Body of pancreas (tissue), 4 donors: Measurements from ENCODE around the gene ZFR2. TPM values are rescaled to one million over a fixed set of nuclear protein-coding genes. Genes with fewer than 3 reads are reported as not detected.
"Not testable (repeated sequence)": the region's sequence is repeated elsewhere in the genome, so short reads cannot be mapped to it uniquely, and the experiment has no call there.

Source experiments
- ATAC-seq: fragments of 150-250 bp; one replicate; pipeline ENCODE4 v1.9.1; 2016
- DNase-seq, 4 donors: peaks; one replicate each; pipeline ENCODE4 v3.0.0-alpha.2; 2019
- H3K27ac ChIP-seq, 4 donors: fragments of 200-600 bp; sonication (generic); 1 replicate in 3 of 4; 2 replicates in 1 of 4; pipeline versions ENCODE4 v1.5.1 to v1.6.1; 2016 to 2019; ENCODE audit warnings: mild to moderate bottlenecking in 1 of 4, mixed read lengths in 1 of 4, moderate library complexity in 1 of 4
- H3K27me3 ChIP-seq, 2 donors: fragments of 200-600 bp; sonication (generic); one replicate each; pipeline ENCODE4 v1.6.0; 2016; ENCODE audit warnings: mild to moderate bottlenecking in 1 of 2
- H3K36me3 ChIP-seq, 2 donors: fragments of 200-600 bp; sonication (generic); replicated peaks in 1 of 2; 2 replicates each; pipeline ENCODE4 v1.5.1; 2016; ENCODE audit warnings: low read depth in 2 of 2; ENCODE audit not compliant: insufficient read depth in 1 of 2
- H3K4me1 ChIP-seq: fragments of 200-600 bp; sonication (generic); one replicate; pipeline ENCODE4 v1.6.0; 2016
- H3K4me3 ChIP-seq, 2 donors: fragments of 200-600 bp; sonication (generic); 1 replicate in 1 of 2; 2 replicates in 1 of 2; pipeline ENCODE4 v1.5.1; 2016 to 2019
- H3K9me3 ChIP-seq, 3 donors: fragments of 200-600 bp; sonication (generic); 1 replicate in 2 of 3; 2 replicates in 1 of 3; pipeline ENCODE4 v1.5.1; 2016
- POLR2A ChIP-seq, 3 donors: fragments of 450-650 bp; IDR thresholded peaks; one replicate each; pipeline ENCODE4 v1.6.1; 2016; ENCODE audit warnings: antibody characterized with exemption in 3 of 3, mild to moderate bottlenecking in 2 of 3
- WGBS, 2 donors: methylation state at CpG; one replicate each; pipeline ENCODE4 v1.1.5; 2017; 5-methylcytosine and 5-hydroxymethylcytosine counted together
- intact Hi-C: fragments of 100-400 bp; cut with DNase I; formaldehyde crosslinking; loops from one replicate; pipeline ENCODE4 v1.15.1; 2023
- small RNA-seq: library from RNA; depleted of rRNA; stranded (forward); fragments of <200 nt; gene quantifications from one replicate; pipeline ENCODE3, GENCODE V24; 2016
- total RNA-seq, 2 donors: library from RNA; depleted of rRNA; stranded (reverse); fragments of >200 nt; gene quantifications; one replicate each; pipeline ENCODE4 v1.1.0, GENCODE V29; 2016
- TF ChIP-seq, protein P1 (sequence below), 7 experiments: fragments of 450-650 bp in 4 of 7; fragments of 200-600 bp in 3 of 7; sonication (generic) in 3 of 7; IDR thresholded peaks; one replicate each; pipeline ENCODE4 v1.5.1; 2016 to 2019; ENCODE audit warnings: antibody characterized with exemption in 7 of 7

Gene ZFR2
- total RNA-seq, 2 donors from 2014 or later, result not detected

DNA sequence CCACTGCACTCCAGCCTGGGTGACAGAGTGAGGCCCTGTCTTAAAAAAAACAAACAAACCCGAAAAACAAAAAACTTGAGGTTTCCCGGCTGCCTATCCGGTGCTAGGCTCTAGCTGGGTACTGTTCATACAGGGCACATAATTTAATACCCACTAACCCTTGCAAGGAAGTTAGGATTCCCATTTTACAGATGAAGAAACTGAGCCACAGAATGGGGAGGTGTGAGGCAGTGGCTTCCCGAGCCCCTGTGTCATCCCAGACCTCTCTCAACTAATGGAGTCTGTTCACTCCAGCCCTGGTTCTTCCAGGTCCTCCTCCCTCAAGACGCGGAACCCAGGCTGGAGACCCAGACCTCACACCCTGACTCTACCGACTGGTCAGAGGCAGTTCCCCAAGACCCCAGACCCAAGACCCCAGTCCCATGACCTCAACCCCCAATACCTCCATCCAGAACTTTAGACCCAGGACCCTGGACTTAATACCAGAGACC lies 107.9 kb downstream of the ZFR2 start:
- H3K4me1 ChIP-seq, result peaks cover 39% of the 10 kb centered on the region
- ATAC-seq (no peak), DNase-seq (no peak)
- TF ChIP-seq POLR2A (IDR thresholded peaks at IDR 0.05), result no peak
- TF ChIP-seq, protein P1, sequence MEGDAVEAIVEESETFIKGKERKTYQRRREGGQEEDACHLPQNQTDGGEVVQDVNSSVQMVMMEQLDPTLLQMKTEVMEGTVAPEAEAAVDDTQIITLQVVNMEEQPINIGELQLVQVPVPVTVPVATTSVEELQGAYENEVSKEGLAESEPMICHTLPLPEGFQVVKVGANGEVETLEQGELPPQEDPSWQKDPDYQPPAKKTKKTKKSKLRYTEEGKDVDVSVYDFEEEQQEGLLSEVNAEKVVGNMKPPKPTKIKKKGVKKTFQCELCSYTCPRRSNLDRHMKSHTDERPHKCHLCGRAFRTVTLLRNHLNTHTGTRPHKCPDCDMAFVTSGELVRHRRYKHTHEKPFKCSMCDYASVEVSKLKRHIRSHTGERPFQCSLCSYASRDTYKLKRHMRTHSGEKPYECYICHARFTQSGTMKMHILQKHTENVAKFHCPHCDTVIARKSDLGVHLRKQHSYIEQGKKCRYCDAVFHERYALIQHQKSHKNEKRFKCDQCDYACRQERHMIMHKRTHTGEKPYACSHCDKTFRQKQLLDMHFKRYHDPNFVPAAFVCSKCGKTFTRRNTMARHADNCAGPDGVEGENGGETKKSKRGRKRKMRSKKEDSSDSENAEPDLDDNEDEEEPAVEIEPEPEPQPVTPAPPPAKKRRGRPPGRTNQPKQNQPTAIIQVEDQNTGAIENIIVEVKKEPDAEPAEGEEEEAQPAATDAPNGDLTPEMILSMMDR (IDR thresholded peaks at IDR 0.05), result no peak
- peak overlapping the region; percentile 96 to 98 for H3K4me3 ChIP-seq
- no peaks in the 10 kb centered on the region for H3K9me3 ChIP-seq
- intact Hi-C loops, result no loop called here
- WGBS, 2 donors, result 19 to 21% methylated on average over 7 of the region's 7 CpGs
- peaks cover 0 to 1% of the 10 kb centered on the region in 2 donors for H3K36me3 ChIP-seq
- peak overlapping the region; percentile 73 to 97 (median 86) for H3K27ac ChIP-seq
- H3K27me3 ChIP-seq, result no peaks in the 10 kb centered on the region

DNA sequence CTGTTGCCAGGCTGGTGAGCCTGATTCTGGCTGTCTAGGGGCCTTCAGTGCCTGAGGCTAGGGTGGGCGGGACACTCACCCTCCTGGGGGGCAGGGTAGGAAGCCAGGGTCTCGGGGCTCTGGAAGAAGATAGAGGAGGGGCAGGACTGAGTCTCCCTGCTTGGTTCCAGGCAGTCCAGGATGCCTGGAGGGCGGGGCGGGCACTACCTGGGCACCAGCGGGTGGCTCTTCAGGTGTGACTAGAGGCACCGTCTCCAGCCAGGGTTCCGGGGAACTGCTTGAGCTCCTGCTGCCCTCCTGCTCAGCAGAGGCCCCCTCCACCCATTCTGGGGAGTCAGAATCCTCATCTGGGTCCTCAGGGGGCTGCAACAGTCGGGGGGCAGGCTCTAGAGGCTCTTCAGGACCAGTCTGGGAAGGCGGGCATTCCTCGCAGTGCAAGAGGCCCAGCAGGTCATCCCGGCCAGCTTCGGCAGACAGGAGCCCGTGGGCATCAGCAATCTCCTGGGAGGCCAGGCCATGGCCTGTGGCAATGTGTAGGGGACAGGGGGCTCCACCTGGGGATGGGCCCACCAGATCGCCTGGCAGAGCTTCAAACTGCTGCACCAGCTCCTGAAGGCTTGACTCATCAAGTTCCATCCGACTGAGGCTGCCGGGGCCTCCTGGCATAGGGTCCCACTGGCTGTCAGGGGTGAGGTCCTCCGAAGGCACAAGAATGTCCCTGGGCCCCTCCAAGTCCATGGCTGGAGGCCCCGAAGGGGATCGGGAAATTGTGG lies 109.2 kb downstream of the ZFR2 start:
- ATAC-seq (no peak), DNase-seq (no peak)
- Histone ChIP-seq H3K27ac (no peak overlapping the region), H3K9me3 (no peaks in the 10 kb centered on the region), H3K4me3 (no peak overlapping the region), H3K36me3 (peaks cover 0 to 1% of the 10 kb centered on the region in 2 donors), H3K4me1 (peaks cover 39% of the 10 kb centered on the region), H3K27me3 (no peaks in the 10 kb centered on the region)
- TF ChIP-seq, protein P1 (IDR thresholded peaks at IDR 0.05), result no peak
- no peak for TF ChIP-seq POLR2A (IDR thresholded peaks at IDR 0.05)
- WGBS, 2 donors, result 87 to 90% methylated on average over 3 to 18 of the region's 19 CpGs
- intact Hi-C loops, result no loop called here

DNA sequence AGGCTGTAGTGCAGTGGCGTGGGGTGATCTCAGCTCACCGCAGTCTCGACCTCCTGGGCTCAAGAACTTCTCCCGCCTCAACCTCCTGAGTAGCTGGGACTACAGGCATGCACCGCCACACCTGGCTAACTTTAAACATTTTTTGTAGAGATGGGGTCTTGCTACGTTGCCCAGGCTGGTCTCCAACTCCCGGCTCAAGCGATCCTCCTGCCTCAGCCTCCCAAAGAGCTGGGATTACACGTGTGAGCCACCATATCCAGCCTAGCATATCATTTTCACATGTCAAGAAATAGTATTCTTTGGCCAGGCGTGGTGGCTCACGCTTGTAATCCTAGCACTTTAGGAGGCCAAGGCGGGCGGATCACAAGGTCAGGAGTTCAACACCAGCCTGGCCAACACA lies 110.5 kb downstream of the ZFR2 start:
- peaks cover 36% of the 10 kb centered on the region for H3K4me1 ChIP-seq
- H3K4me3 ChIP-seq, H3K9me3 ChIP-seq, ATAC-seq, H3K36me3 ChIP-seq, H3K27me3 ChIP-seq, DNase-seq, intact Hi-C loops, H3K27ac ChIP-seq: not testable (repeated sequence)
- 95 to 99% methylated on average over 12 to 13 of the region's 13 CpGs for WGBS, 2 donors

DNA sequence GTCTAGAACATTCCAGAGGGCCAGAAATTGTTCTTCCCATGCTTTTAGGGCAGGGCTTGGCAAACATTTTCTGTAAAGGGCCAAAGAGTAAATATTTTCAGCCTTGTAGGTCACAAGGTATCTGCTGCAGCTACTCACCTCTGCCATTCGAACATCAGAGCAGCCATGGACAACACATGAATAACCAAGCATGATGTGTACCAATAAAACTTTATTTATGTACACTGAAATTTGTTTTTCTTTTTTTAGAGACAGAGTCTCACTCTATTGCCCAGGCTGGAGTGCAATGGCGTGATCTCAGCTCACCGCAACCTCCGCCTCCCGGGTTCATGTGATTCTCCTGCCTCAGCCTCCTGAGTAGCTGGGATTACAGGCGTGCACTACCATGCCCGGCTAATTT lies 111.1 kb downstream of the ZFR2 start:
- ATAC-seq, H3K27me3 ChIP-seq, intact Hi-C loops, H3K36me3 ChIP-seq, H3K9me3 ChIP-seq, H3K27ac ChIP-seq, H3K4me3 ChIP-seq, DNase-seq: not testable (repeated sequence)
- H3K4me1 ChIP-seq, result peaks cover 32% of the 10 kb centered on the region
- WGBS, 2 donors, result 90 to 93% methylated on average over 7 of the region's 7 CpGs

Small RNA genes within 50 kb of the gene (small RNA-seq; reads per million reads assigned to genes)
- gene AC005777.1, result not detected

Other genes with a start within 250 kb of the ZFR2 start
- 10 to 100 TPM; 16.3 to 23.4 TPM for gene CACTIN, start 242.2 kb downstream of the ZFR2 start, total RNA-seq
- gene PIP5K1C, start 168.6 kb downstream of the ZFR2 start, total RNA-seq, result 10 to 100 TPM; 16.6 to 30.7 TPM
- 10 to 100 TPM; 15.8 to 21.4 TPM for gene TJP3, start 160.7 kb downstream of the ZFR2 start, total RNA-seq
- gene APBA3, start 107.3 kb downstream of the ZFR2 start, total RNA-seq, result 10 to 100 TPM; 20.0 to 35.6 TPM
- 10 to 100 TPM; 78.9 to 86.0 TPM for gene MRPL54, start 106.4 kb downstream of the ZFR2 start, total RNA-seq
- gene RAX2, start 96.8 kb downstream of the ZFR2 start, total RNA-seq, result not detected
- gene MATK, start 82.7 kb downstream of the ZFR2 start, total RNA-seq, result under 1 TPM in 1 of 2 donors, not detected in 1; 0.78 TPM
- 1 to 10 TPM in 1 of 2 donors, not detected in 1; 1.6 TPM for gene ATCAY, start 11.6 kb upstream of the ZFR2 start, total RNA-seq
- gene NMRK2, start 64.0 kb upstream of the ZFR2 start, total RNA-seq, result not detected
- gene DAPK3, start 102.1 kb upstream of the ZFR2 start, total RNA-seq, result 10 to 100 TPM; 44.5 to 47.7 TPM
- 1,000 to 10,000 TPM; 1,656 to 1,704 TPM for gene EEF2, start 116.4 kb upstream of the ZFR2 start, total RNA-seq
- 10 to 100 TPM; 12.7 to 17.1 TPM for gene PIAS4, start 138.7 kb upstream of the ZFR2 start, total RNA-seq
- 10 to 100 TPM; 30.9 to 31.3 TPM for gene ZBTB7A, start 197.9 kb upstream of the ZFR2 start, total RNA-seq